GM19351 (cell line): ENCODE data around the gene CERS5.

Experiments
- ATAC-seq: cut with Tn5 transposase; IDR thresholded peaks from one replicate; pipeline ENCODE4 v1.9.1; 2021; ENCODE audit warnings: mild to moderate bottlenecking, moderate library complexity; ENCODE audit not compliant: unreplicated experiment

Gene CERS5

DNA sequence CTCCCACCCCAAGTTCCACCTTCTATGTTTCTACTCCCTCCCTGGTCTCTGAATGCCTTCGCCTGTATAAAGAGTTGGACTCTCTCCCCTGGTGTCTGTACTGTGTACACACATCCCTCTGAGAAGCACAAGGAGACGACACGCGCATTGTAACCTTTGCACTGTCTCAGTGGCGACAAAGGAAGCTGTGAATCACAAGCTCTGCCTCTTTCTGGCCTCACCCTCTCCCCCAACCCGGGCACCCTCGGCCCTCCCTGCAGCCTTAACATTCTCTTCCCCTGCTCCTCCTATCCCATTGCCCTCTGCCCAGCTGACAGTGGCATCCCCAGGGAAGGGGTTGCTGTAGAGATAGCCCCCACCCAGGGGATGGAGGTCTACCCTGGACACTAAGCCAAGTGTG lies 84.5 kb downstream of the CERS5 start:
- ATAC-seq, result no peak

DNA sequence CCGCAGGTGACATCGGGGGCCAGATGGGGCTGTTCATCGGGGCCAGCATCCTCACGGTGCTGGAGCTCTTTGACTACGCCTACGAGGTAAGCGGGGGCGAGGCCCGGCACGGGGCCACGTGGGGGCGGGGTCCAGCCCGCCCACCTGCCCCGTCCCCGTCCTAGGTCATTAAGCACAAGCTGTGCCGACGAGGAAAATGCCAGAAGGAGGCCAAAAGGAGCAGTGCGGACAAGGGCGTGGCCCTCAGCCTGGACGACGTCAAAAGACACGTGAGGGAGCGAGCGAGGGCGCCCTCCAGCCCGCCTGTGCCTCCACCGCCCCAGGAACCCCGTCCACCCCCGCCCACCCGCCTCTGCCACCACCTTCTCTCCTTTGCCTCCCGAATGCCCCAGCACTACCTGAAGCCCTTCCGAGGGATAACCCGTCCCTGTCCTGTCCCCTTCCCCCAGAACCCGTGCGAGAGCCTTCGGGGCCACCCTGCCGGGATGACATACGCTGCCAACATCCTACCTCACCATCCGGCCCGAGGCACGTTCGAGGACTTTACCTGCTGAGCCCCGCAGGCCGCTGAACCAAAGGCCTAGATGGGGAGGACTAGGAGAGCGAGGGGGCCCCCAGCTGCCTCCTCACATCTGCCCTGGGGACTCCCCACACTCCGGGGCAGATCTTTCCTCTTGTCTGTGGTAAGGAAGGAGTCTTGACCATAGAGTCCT lies 85.9 kb downstream of the CERS5 start:
- ATAC-seq, result no peak

DNA sequence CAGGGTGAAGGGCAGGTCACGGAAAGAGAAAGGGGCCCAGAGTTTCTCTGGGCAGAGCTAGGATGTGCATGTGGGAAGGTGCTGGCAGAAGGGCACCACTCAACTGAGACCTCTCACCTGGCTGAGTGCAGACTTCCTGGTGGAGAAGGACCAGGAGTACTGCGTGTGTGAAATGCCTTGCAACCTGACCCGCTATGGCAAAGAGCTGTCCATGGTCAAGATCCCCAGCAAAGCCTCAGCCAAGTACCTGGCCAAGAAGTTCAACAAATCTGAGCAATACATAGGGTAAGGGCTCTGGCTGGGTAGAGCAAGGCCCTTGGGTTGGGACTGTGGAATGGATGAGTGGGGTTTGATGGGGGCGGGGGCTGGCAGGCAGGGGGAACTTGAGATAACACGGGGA lies 87.4 kb downstream of the CERS5 start:
- ATAC-seq, result no peak
